Caco-2 (cell line): ENCODE results near the gene KLHL26. TPM values are rescaled to one million over a fixed set of nuclear protein-coding genes. Genes with fewer than 3 reads are reported as not detected.
"Not testable (repeated sequence)": the region's sequence is repeated elsewhere in the genome, so short reads cannot be mapped to it uniquely, and the experiment has no call there.

Experiments used
- BruUV-seq: library from RNA; stranded (reverse); fragments of 400-500 nt; replicated peaks from 2 replicates; lab custom pipeline; 2021; lab: Mats Ljungman, UMichigan
- CTCF ChIA-PET: fragments of 300-600 bp; sonication (Branson Sonifier 250); formaldehyde crosslinking; loops from one replicate; lab custom pipeline; 2022; ENCODE audit warnings: antibody characterized with exemption; lab: Charles Lee
- POLR2A ChIA-PET: fragments of 300-600 bp; sonication (Branson Sonifier 250); formaldehyde crosslinking; loops from one replicate; lab custom pipeline; 2022; ENCODE audit warnings: antibody characterized with exemption; lab: Charles Lee
- DNase-seq, 2 experiments: peaks; one replicate each; pipeline versions ENCODE4 v3.0.0 to v3.0.0-alpha.2; 2020 to 2022
- H3K27me3 ChIP-seq: replicated peaks from 2 replicates; pipeline ENCODE4 v1.6.0; 2011; ENCODE audit warnings: low read length; ENCODE audit not compliant: control insufficient read depth, insufficient read depth
- H3K36me3 ChIP-seq: 2 replicates; pipeline ENCODE4 v1.5.1; 2011; ENCODE audit warnings: low read length; ENCODE audit not compliant: control insufficient read depth, insufficient read depth
- H3K4me1 ChIP-seq: fragments of 250-450 bp; sonication (Bioruptor Pico); 2 replicates; pipeline ENCODE4 v1.5.1; 2020; ENCODE audit warnings: mild to moderate bottlenecking
- H3K4me3 ChIP-seq: 2 replicates; pipeline ENCODE4 v1.5.1; 2011; ENCODE audit warnings: low read depth, mild to moderate bottlenecking, control low read depth, low read length
- H3K9me3 ChIP-seq: fragments of 250-450 bp; sonication (Bioruptor Pico); 2 replicates; pipeline ENCODE4 v1.5.1; 2020; ENCODE audit warnings: mild to moderate bottlenecking, moderate library complexity
- H3K27ac Mint-ChIP-seq: one replicate; pipeline ENCODE4 v1.8.0; 2022; ENCODE audit warnings: mixed read lengths; ENCODE audit not compliant: unreplicated experiment
- H3K27me3 Mint-ChIP-seq: one replicate; pipeline ENCODE4 v1.8.0; 2022; ENCODE audit warnings: mixed read lengths; ENCODE audit not compliant: insufficient read depth, unreplicated experiment
- H3K36me3 Mint-ChIP-seq: one replicate; pipeline ENCODE4 v1.8.0; 2022; ENCODE audit warnings: mild to moderate bottlenecking, mixed read lengths; ENCODE audit not compliant: insufficient read depth, unreplicated experiment
- H3K4me1 Mint-ChIP-seq: one replicate; pipeline ENCODE4 v1.8.0; 2022; ENCODE audit warnings: low read depth, mixed read lengths; ENCODE audit not compliant: unreplicated experiment
- H3K4me3 Mint-ChIP-seq: one replicate; pipeline ENCODE4 v1.8.0; 2022; ENCODE audit warnings: mild to moderate bottlenecking, moderate library complexity, mixed read lengths; ENCODE audit not compliant: unreplicated experiment
- H3K9me3 Mint-ChIP-seq: one replicate; pipeline ENCODE4 v1.8.0; 2022; ENCODE audit warnings: mixed read lengths; ENCODE audit not compliant: unreplicated experiment
- intact Hi-C: fragments of 100-400 bp; cut with micrococcal nuclease; formaldehyde crosslinking; loops from one replicate; pipeline ENCODE4 v1.10.0; 2022; ENCODE audit not compliant: unreplicated experiment
- total RNA-seq: library from RNA; stranded (reverse); gene quantifications from 2 replicates; pipeline ENCODE4 v1.2.3, GENCODE V29; 2022
- TF ChIP-seq, protein P1 (sequence below), 2 experiments: fragments of 200-600 bp in 1 of 2; IDR thresholded peaks; 1 replicate in 1 of 2; 2 replicates in 1 of 2; pipeline versions ENCODE4 v1.5.1 to v1.8.0; 2011 to 2022; ENCODE audit warnings: antibody characterized with exemption in 1 of 2, control low read depth in 1 of 2, inconsistent platforms in 1 of 2, low read depth in 1 of 2, low read length in 1 of 2, mild to moderate bottlenecking in 1 of 2, moderate library complexity in 1 of 2; ENCODE audit not compliant: insufficient read depth in 1 of 2, severe bottlenecking in 1 of 2, unreplicated experiment in 1 of 2

KLHL26 gene
- total RNA-seq, 1 experiment from 2014 or later: 9.8 TPM

- DNase-seq: peak in 1 of 2 experiments; percentile 31
- no peaks in the 10 kb centered on the region for H3K9me3 Mint-ChIP-seq
- no peak overlapping the region for H3K4me3 Mint-ChIP-seq
- Histone ChIP-seq H3K27me3 (no peaks in the 10 kb centered on the region), H3K36me3 (no peaks in the 10 kb centered on the region), H3K4me3 (no peak overlapping the region), H3K4me1 (peaks cover 6% of the 10 kb centered on the region; the same call in 1 of the 2 replicates), H3K9me3 (no peaks in the 10 kb centered on the region)
- BruUV-seq: no TSS peak
- POLR2A ChIA-PET: no interaction called here
- H3K27ac Mint-ChIP-seq: no peak overlapping the region
- TF ChIP-seq, protein P1, sequence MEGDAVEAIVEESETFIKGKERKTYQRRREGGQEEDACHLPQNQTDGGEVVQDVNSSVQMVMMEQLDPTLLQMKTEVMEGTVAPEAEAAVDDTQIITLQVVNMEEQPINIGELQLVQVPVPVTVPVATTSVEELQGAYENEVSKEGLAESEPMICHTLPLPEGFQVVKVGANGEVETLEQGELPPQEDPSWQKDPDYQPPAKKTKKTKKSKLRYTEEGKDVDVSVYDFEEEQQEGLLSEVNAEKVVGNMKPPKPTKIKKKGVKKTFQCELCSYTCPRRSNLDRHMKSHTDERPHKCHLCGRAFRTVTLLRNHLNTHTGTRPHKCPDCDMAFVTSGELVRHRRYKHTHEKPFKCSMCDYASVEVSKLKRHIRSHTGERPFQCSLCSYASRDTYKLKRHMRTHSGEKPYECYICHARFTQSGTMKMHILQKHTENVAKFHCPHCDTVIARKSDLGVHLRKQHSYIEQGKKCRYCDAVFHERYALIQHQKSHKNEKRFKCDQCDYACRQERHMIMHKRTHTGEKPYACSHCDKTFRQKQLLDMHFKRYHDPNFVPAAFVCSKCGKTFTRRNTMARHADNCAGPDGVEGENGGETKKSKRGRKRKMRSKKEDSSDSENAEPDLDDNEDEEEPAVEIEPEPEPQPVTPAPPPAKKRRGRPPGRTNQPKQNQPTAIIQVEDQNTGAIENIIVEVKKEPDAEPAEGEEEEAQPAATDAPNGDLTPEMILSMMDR (IDR thresholded peaks at IDR 0.05; ENCODE audit: insufficient read depth in 1 of 2, low read depth in 1 of 2, low read length in 1 of 2, severe bottlenecking in 1 of 2, unreplicated experiment in 1 of 2): peak in 1 of 2 experiments; percentile 13
- H3K4me1 Mint-ChIP-seq: no peaks in the 10 kb centered on the region
- H3K36me3 Mint-ChIP-seq: no peaks in the 10 kb centered on the region
- CTCF ChIA-PET: interaction anchor here (0.7 kb wide), 1 partner anchor 87 kb away, joined by 3 read pairs; the partner anchor contains the start of gene REX1BD
- intact Hi-C loops: loop anchor here (10.0 kb wide), 1 partner anchor 201 kb away; no protein-coding TSS in a partner anchor
- no peaks in the 10 kb centered on the region for H3K27me3 Mint-ChIP-seq
Measured at GRCh38 chr19:18675779-18676178, 39.0 kb downstream of the KLHL26 start.

DNA sequence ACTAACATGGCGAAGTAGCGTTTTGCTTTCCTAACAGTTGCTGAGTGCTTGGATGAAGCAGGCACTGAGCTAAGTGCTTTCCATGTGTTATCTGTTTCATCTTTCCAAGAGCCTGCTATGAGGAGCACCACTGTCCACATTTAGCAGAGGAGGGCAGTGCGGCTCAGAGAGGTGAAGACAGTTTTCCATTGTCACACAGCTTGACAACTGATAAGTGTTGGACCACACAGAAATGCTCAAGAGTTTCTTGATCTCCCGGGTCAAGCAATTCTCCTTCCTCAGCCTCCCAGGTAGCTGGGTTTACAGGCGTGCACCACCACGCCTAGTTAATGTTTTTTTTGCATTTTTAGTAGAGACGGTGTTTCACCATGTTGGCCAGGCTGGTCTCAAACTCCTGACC lies 39.9 kb downstream of the KLHL26 start:
- intact Hi-C loops: loop anchor here (10.0 kb wide), 1 partner anchor 202 kb away; no protein-coding TSS in a partner anchor

GRCh38 chr19:18677156-18677555 lies 40.3 kb downstream of the KLHL26 start:
- DNase-seq: no peak
- H3K9me3 Mint-ChIP-seq: no peaks in the 10 kb centered on the region
- TF ChIP-seq, protein P1 (IDR thresholded peaks at IDR 0.05; ENCODE audit: insufficient read depth in 1 of 2, low read depth in 1 of 2, low read length in 1 of 2, severe bottlenecking in 1 of 2, unreplicated experiment in 1 of 2): no peak
- ChIA-PET CTCF (no interaction called here), POLR2A (no interaction called here)
- no peaks in the 10 kb centered on the region for H3K36me3 ChIP-seq
- H3K36me3 Mint-ChIP-seq: no peaks in the 10 kb centered on the region
- intact Hi-C loops: loop anchor here (10.0 kb wide), 1 partner anchor 202 kb away; no protein-coding TSS in a partner anchor
- H3K27me3 ChIP-seq: no peaks in the 10 kb centered on the region
- no TSS peak for BruUV-seq
- no peak overlapping the region for H3K4me3 Mint-ChIP-seq
- H3K9me3 ChIP-seq: no peaks in the 10 kb centered on the region
- H3K27me3 Mint-ChIP-seq: no peaks in the 10 kb centered on the region
- no peak overlapping the region for H3K27ac Mint-ChIP-seq
- H3K4me3 ChIP-seq: no peak overlapping the region
- H3K4me1 Mint-ChIP-seq: no peaks in the 10 kb centered on the region
- peaks cover 6% of the 10 kb centered on the region; the same call in 1 of the 2 replicates for H3K4me1 ChIP-seq

More for the DNA sequence above, 39.9 kb downstream of the KLHL26 start:
- POLR2A ChIA-PET: no interaction called here
- H3K27me3 ChIP-seq: no peaks in the 10 kb centered on the region
- Mint-ChIP-seq H3K9me3 (no peaks in the 10 kb centered on the region), H3K4me1 (no peaks in the 10 kb centered on the region), H3K4me3 (no peak overlapping the region), H3K36me3 (no peaks in the 10 kb centered on the region), H3K27ac (no peak overlapping the region), H3K27me3 (no peaks in the 10 kb centered on the region)
- CTCF ChIA-PET: interaction anchor here (0.6 to 0.7 kb wide), 2 partner anchors 88 to 289 kb away, joined by 3 to 6 read pairs; partner anchors contain the start of gene REX1BD
- H3K4me3 ChIP-seq: no peak overlapping the region
- no peaks in the 10 kb centered on the region for H3K36me3 ChIP-seq
- H3K9me3 ChIP-seq: no peaks in the 10 kb centered on the region
- peaks cover 6% of the 10 kb centered on the region; the same call in 1 of the 2 replicates for H3K4me1 ChIP-seq
- no TSS peak for BruUV-seq
- TF ChIP-seq, protein P1 (IDR thresholded peaks at IDR 0.05; ENCODE audit: insufficient read depth in 1 of 2, low read depth in 1 of 2, low read length in 1 of 2, severe bottlenecking in 1 of 2, unreplicated experiment in 1 of 2): no peak
- no peak for DNase-seq

- H3K27me3 Mint-ChIP-seq, CTCF ChIA-PET, DNase-seq, H3K4me3 Mint-ChIP-seq, H3K36me3 Mint-ChIP-seq, POLR2A ChIA-PET, H3K4me3 ChIP-seq, H3K9me3 Mint-ChIP-seq, H3K27me3 ChIP-seq, H3K36me3 ChIP-seq, H3K4me1 Mint-ChIP-seq, intact Hi-C loops, H3K9me3 ChIP-seq, BruUV-seq, H3K27ac Mint-ChIP-seq: not testable (repeated sequence)
- peaks cover 12% of the 10 kb centered on the region for H3K4me1 ChIP-seq
Measured at GRCh38 chr19:18680148-18680547, 43.3 kb downstream of the KLHL26 start.
